ENCODE measurements around the gene RTEL1. TPM values are rescaled to one million over a fixed set of nuclear protein-coding genes. Genes with fewer than 3 reads are reported as not detected.

The RTEL1 gene
- total RNA-seq, 4 donors from 2014 or later = 11.6 to 32.8 (median 22.9) TPM

GRCh38 chr20:63687419-63688178 is 29.5 kb downstream of the RTEL1 start:
- TF ChIP-seq CTCF (IDR thresholded peaks at IDR 0.05; ENCODE audit: low read depth) = no peak

GRCh38 chr20:63688228-63689045 is 30.3 kb downstream of the RTEL1 start:
- no peak for TF ChIP-seq CTCF (IDR thresholded peaks at IDR 0.05; ENCODE audit: low read depth)

- TF ChIP-seq CTCF (IDR thresholded peaks at IDR 0.05; ENCODE audit: low read depth) = no peak
These were observed 31.2 kb downstream of the RTEL1 start for GRCh38 chr20:63689046-63690002.

- no peak for TF ChIP-seq CTCF (IDR thresholded peaks at IDR 0.05; ENCODE audit: low read depth)
These were observed 32.1 kb downstream of the RTEL1 start for GRCh38 chr20:63690003-63690897.

- no peak for TF ChIP-seq CTCF (IDR thresholded peaks at IDR 0.05; ENCODE audit: low read depth)
These were observed 33.0 kb downstream of the RTEL1 start for GRCh38 chr20:63690898-63691710.
